Suprapubic skin (tissue), 3 donors: ENCODE data around the gene SUPT20HL1.

ENCODE experiments used
- EP300 ChIP-seq: sonication (generic); formaldehyde crosslinking; IDR thresholded peaks from one replicate; pipeline ENCODE4 v1.6.1; 2017; ENCODE audit warnings: antibody characterized with exemption
- TF ChIP-seq, protein P1 (sequence below), 2 donors: fragments of 200-600 bp in 1 of 2; fragments of 450-650 bp in 1 of 2; sonication (generic) in 1 of 2; IDR thresholded peaks; one replicate each; pipeline ENCODE4 v1.5.1; 2016 to 2019; ENCODE audit warnings: antibody characterized with exemption in 2 of 2, mild to moderate bottlenecking in 1 of 2, moderate library complexity in 1 of 2

GRCh38 chrX:24378706-24379105, 18.3 kb downstream of the SUPT20HL1 start:
- no peak for TF ChIP-seq EP300
- TF ChIP-seq, protein P1, sequence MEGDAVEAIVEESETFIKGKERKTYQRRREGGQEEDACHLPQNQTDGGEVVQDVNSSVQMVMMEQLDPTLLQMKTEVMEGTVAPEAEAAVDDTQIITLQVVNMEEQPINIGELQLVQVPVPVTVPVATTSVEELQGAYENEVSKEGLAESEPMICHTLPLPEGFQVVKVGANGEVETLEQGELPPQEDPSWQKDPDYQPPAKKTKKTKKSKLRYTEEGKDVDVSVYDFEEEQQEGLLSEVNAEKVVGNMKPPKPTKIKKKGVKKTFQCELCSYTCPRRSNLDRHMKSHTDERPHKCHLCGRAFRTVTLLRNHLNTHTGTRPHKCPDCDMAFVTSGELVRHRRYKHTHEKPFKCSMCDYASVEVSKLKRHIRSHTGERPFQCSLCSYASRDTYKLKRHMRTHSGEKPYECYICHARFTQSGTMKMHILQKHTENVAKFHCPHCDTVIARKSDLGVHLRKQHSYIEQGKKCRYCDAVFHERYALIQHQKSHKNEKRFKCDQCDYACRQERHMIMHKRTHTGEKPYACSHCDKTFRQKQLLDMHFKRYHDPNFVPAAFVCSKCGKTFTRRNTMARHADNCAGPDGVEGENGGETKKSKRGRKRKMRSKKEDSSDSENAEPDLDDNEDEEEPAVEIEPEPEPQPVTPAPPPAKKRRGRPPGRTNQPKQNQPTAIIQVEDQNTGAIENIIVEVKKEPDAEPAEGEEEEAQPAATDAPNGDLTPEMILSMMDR (IDR thresholded peaks at IDR 0.05) = no peak
